Esophagus mucosa (tissue), 1 donor: ENCODE measurements around the gene CHD6. TPM values are rescaled to one million over a fixed set of nuclear protein-coding genes. Genes with fewer than 3 reads are reported as not detected.

ENCODE experiments used
- ATAC-seq: fragments of 200-7000 bp; cut with Tn5 transposase; one replicate; pipeline ENCODE4 v1.9.1; 2020
- total RNA-seq: library from RNA; stranded (reverse); gene quantifications from one replicate; pipeline ENCODE4 v1.2.4, GENCODE V29; 2023
- donor health status: DM: yes; HTN: yes; CAD: no.

CHD6 gene
- total RNA-seq, 1 donor from 2014 or later: 16.6 TPM

GRCh38 chr20:41462372-41463161 is 155.6 kb downstream of the CHD6 start:
- ATAC-seq: no peak

DNA sequence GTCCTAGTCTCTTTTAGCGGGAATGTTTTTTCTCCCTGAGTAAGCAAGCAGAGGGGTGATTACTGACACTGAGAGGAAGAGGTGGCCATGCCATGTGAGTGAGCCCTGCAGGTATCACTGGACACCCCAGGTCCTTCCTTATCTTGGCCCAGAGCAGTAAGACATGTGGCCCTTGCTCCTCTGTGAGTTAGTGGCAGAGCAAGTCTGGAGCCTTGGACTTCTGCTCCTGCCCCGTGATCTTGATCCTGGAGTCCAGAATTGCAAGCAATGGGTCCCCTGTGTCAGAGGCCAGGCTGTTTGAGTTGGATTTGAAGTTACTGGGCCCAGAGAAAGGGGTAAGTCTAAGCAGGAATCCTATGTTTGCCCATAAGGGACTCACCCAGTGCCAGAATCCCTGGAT is 159.4 kb downstream of the CHD6 start:
- ATAC-seq: no peak

DNA sequence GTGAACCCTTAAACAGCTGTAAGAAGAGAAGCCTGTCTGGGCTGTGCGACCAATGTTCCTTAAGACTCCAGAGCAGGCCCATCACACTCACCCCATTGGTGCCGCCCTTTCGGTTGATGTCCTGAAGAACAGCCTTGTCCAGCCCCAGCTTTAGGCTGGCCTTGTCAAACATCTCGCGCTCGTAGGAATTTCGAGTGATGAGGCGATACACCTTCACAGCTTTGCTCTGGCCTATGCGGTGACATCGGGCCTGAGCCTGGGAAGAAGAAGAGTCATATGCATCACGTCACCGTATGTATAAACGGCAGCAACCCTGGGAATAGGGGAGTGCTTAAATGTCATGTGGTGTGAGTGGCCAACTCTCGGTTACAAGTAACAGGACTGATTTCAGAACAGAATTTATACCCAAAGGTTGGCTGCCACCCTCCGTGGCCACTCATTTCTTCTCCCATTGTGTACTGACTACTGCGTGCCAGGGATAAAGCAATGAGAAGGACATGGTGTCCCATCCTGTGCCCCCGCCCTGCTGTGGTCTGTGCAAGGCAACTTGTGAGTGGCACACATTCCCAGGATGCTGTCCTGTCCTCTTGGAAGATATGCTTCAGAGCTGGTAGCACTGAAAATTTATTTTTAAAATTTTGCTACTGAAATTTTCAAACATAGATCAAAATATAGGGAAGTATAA is 160.9 kb downstream of the CHD6 start:
- no peak for ATAC-seq

DNA sequence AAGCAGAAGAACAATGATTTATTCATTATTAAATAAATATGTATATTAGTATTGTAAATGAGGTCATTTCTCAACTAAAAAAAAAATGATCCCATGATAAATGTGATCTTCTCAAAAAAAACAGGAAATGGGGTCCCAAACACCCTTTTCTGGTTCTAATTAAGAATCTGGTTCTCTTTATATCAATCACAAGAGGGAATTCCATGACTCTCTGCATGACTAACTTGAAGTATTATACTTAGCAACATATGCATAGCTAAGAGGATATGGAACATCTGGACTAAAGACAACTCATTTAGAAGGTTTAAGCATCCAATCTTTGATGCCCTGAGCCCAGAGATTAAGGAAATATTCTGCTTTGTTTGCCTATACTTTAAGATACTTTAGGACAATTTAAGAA is 161.8 kb downstream of the CHD6 start:
- ATAC-seq: no peak

DNA sequence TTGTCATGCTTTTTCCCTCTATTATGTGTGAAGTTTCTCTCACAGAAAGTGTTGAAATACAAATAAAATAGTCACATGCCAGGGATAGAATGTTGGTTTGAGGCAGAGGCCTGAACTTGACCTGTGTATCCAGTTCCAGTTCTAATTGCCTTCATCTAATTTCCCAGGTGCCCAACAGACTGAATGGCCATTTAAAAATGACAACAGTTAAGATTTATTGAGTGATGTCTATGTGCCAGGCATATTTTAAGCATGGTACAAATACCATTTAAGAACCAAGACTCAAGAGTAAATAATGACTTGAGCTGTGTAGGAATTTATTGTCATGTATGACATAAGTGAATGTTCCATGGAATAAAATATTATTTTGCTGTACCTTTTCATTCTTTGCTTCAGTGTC is 163.9 kb downstream of the CHD6 start:
- ATAC-seq: no peak

DNA sequence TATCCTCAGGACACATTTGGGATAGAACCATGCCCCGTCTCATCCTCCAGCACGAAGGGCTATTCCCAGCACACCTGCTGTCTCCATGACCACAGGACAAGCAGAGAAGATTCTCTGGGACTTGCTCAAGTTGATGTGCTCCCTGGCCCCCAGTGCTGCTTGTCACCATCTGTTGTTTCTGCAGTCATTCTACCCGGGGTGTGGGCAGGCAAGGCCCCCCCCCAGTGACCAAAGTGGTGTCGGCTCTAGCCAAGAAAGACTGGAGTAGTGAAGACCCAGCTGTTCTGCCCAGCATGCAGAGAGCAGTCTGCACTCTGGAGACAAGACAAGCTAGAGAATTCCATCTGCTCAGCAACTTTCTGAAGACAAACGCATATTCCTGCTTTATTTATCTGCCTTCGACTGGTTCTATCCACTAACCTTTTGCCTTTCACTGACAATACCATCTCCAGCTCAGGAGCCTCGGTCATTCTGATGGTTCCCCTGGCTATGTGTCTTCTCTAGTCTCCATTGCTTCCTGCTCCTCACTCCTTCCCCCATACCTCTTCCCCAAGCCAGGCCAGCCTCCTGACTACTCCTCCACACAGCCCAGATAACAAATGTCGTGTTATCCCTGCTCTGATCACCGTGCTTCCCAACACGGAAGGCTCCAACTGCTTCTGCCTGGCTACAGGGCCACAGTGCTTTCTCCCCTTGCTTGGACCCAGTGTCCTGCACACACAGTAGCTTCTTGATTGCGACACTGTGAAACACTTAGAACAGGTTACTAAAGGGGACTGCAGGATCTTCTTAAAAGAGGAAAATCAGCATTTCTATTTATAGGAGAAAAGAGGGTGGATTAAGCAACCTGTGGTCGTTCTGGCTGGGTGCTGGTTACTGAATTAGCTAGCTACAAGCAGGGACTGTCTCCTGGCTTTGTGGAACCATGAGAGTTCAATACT is 164.9 kb downstream of the CHD6 start:
- no peak for ATAC-seq

GRCh38 chr20:41452226-41452625 is 166.0 kb downstream of the CHD6 start:
- no peak for ATAC-seq

DNA sequence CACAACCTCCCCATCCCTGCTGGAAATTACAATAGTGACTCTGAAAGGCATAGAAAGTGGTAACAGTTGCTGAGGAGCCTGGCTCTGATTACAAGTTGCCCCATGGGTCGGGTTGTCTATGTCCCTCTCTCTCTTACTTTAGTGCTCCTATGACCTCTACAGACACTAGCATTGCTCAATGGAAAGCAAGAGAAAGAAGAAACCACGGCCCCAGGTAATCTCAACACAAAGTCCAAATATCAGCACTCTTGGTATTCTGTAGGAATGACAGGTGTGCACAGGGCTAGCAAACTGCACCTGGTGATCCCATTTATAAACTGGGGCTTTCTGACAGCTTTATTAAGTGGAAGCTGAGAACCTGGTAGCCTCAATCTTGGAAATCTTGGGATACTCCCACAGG is 171.2 kb downstream of the CHD6 start:
- ATAC-seq: no peak

- no peak for ATAC-seq
Observed at GRCh38 chr20:41446456-41446855, 171.7 kb downstream of the CHD6 start.

GRCh38 chr20:41444821-41445220 is 173.4 kb downstream of the CHD6 start:
- ATAC-seq: no peak

- no peak for ATAC-seq
Observed at GRCh38 chr20:41443691-41444090, 174.5 kb downstream of the CHD6 start.

DNA sequence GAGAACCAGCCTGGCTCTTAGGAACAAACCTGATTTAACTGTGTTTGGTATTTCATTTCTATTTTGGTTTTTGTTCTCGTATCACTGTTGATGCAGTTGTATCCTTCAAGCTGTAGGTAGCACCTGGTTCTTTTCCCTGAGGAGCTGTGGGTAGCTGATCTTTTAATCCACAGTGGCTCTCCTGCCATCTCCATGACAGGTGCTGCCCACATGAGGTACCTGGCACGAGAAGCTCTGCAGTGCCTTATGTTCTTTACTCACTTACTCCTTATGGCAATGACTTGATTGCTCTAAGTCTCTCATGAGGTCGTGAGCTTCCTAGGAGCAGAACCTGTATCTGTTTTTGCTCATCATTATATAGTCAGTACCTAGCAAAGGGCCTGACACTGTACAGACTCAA is 177.3 kb downstream of the CHD6 start:
- no peak for ATAC-seq

GRCh38 chr20:41437836-41438235 is 180.3 kb downstream of the CHD6 start:
- no peak for ATAC-seq

GRCh38 chr20:41436679-41437078 is 181.5 kb downstream of the CHD6 start:
- no peak for ATAC-seq

GRCh38 chr20:41433203-41433602 is 185.0 kb downstream of the CHD6 start:
- no peak for ATAC-seq

DNA sequence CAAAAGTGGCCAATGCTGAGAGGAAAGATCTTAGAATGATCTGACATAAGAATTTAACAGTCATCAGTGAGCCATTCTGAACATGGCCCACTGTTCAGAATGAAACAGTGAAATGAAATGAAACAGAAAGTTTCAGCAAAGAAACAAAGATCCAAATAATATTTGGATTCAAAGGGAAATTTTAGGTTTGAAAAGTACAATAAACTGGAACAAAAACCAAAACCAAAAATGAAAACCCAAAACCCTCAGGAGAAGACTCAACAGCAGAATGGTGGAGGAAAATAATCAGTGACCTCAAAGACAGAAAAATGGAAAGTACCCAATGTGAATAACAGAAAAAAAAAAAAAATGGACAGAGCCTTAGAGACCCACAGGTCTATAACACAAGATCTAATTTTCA is 185.4 kb downstream of the CHD6 start:
- ATAC-seq: no peak

- no peak for ATAC-seq
Observed at GRCh38 chr20:41428285-41428684, 189.9 kb downstream of the CHD6 start.

DNA sequence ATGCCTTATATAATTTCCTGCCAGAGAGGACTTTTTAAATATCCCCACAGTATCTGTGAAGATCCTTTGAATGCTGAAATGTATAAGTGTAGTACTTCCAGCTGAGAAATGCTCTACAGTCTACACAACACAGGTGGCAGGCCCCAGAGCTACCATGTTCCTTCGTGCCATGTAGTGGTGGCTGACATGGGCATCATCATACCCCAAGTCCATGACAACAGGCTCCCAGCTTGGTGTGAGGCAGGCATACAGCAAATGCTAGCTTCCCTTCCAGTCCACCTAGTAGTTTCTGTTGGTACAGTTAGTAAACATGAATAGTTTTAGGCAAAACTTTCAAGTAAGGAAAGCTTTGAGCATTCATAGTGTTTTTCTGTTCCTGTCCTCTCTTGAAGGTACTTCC is 190.3 kb downstream of the CHD6 start:
- no peak for ATAC-seq

DNA sequence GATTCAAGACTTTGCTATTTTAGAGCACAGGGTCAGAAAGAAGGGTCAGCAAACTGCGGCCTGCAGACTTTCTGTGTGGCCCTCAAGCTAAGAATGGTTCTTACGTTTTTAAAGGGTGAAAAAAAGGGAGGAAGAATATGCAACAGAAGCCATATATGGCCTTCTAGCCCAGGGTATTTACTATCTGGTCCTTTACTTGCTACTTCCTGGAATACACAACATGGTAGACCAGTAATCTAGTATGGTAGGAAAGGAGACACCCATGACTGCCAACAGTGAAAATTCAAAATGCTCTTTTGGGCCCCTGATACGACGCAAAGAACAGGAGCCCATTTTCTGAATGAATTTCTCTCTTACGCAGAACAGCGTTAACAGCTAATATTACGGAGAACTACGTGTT is 191.2 kb downstream of the CHD6 start:
- no peak for ATAC-seq

- no peak for ATAC-seq
Observed at GRCh38 chr20:41426086-41426830, 191.9 kb downstream of the CHD6 start.

- ATAC-seq: no peak
Observed at GRCh38 chr20:41425180-41425884, 192.8 kb downstream of the CHD6 start.

DNA sequence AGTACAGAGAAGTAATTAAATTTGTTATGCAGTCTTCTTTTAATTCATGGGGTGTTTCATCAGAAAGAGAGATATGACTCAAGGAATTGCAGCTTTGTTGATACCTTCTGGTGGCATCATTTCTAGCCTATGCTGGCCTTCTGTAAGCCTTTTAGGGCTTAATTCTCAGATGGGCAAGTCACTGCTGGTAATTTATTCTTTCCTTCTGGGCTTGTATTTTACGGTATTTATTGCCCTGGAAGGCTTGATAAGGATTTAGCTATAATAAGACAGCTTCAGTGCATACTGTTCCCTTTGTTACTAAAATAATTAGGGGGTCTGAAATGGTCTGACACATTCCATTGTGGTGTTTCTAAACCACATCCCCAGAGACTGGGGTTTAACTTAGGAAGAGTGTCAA is 193.6 kb downstream of the CHD6 start:
- ATAC-seq: no peak
